HEK293 (cell line): ENCODE measurements around the gene LY6G5B.

ENCODE experiments used
- CTCF ChIA-PET: fragments of 350-600 bp; formaldehyde crosslinking; extraction: SDS; loops from one replicate; lab custom pipeline; 2021; ENCODE audit warnings: antibody characterized with exemption; lab: Yijun Ruan, JAX
- POLR2A ChIA-PET: fragments of 300-600 bp; formaldehyde crosslinking; extraction: SDS; loops from one replicate; lab custom pipeline; 2020; ENCODE audit warnings: antibody characterized with exemption, inconsistent platforms; lab: Yijun Ruan, JAX
- H3K27ac ChIP-seq: fragments of 200-500 bp; sonication (Bioruptor generic); 2 replicates; pipeline ENCODE4 v1.5.1; 2014; ENCODE audit warnings: low read depth, low read length, control low read depth, inconsistent platforms; ENCODE audit errors: extremely low read depth
- H3K36me3 ChIP-seq, 2 experiments: fragments of 200-500 bp in 1 of 2; sonication (Bioruptor generic) in 1 of 2; 1 replicate in 1 of 2; 2 replicates in 1 of 2; pipeline ENCODE4 v1.5.1; 2014 to 2017; ENCODE audit warnings: inconsistent platforms in 2 of 2, low read length in 2 of 2; ENCODE audit not compliant: control insufficient read depth in 2 of 2, insufficient read depth in 1 of 2
- H3K4me1 ChIP-seq: fragments of 200-500 bp; sonication (Bioruptor generic); 2 replicates; pipeline ENCODE4 v1.5.1; 2014; ENCODE audit warnings: mild to moderate bottlenecking, low read length, inconsistent platforms; ENCODE audit not compliant: control insufficient read depth, insufficient read depth
- H3K4me3 ChIP-seq: 2 replicates; pipeline ENCODE4 v1.5.1; 2011; ENCODE audit warnings: low read depth, mild to moderate bottlenecking, control low read depth, low read length, moderate library complexity
- H3K9me3 ChIP-seq: fragments of 200-500 bp; sonication (Bioruptor generic); 2 replicates; pipeline ENCODE4 v1.5.1; 2014; ENCODE audit warnings: low read depth, low read length, inconsistent platforms; ENCODE audit not compliant: control insufficient read depth, insufficient read depth
- SP3 ChIP-seq: fragments of 450-650 bp; formaldehyde crosslinking; IDR thresholded peaks from 2 replicates; pipeline ENCODE4 v1.5.1; 2016; ENCODE audit warnings: missing biosample characterization, missing genetic modification characterization
- ZNF10 ChIP-seq: fragments of 450-650 bp; formaldehyde crosslinking; IDR thresholded peaks from 2 replicates; pipeline ENCODE4 v1.5.1; 2017; ENCODE audit warnings: missing biosample characterization, missing genetic modification characterization
- ZNF157 ChIP-seq: fragments of 450-650 bp; formaldehyde crosslinking; IDR thresholded peaks from 2 replicates; pipeline ENCODE4 v1.5.1; 2016; ENCODE audit warnings: missing biosample characterization, missing genetic modification characterization
- ZNF202 ChIP-seq: fragments of 450-650 bp; formaldehyde crosslinking; IDR thresholded peaks from 2 replicates; pipeline ENCODE4 v1.5.1; 2016; ENCODE audit warnings: missing biosample characterization, missing genetic modification characterization, borderline replicate concordance
- ZNF266 ChIP-seq: fragments of 450-650 bp; formaldehyde crosslinking; IDR thresholded peaks from 2 replicates; pipeline ENCODE4 v1.5.1; 2016; ENCODE audit warnings: missing biosample characterization, missing genetic modification characterization, low read depth
- ZNF324 ChIP-seq: fragments of 450-650 bp; formaldehyde crosslinking; IDR thresholded peaks from 2 replicates; pipeline ENCODE4 v1.5.1; 2016; ENCODE audit warnings: missing biosample characterization, missing genetic modification characterization
- ZNF366 ChIP-seq: fragments of 450-650 bp; formaldehyde crosslinking; conservative IDR thresholded peaks from 2 replicates; pipeline ENCODE4 v1.5.1; 2016; ENCODE audit warnings: missing biosample characterization, missing genetic modification characterization
- ZNF585B ChIP-seq: fragments of 450-650 bp; formaldehyde crosslinking; IDR thresholded peaks from 2 replicates; pipeline ENCODE4 v1.5.1; 2016; ENCODE audit warnings: missing biosample characterization, missing genetic modification characterization
- ZNF610 ChIP-seq: fragments of 450-650 bp; formaldehyde crosslinking; IDR thresholded peaks from 2 replicates; pipeline ENCODE4 v1.5.1; 2016; ENCODE audit warnings: missing biosample characterization, missing genetic modification characterization, borderline replicate concordance
- ZNF677 ChIP-seq: fragments of 450-650 bp; IDR thresholded peaks from 2 replicates; pipeline ENCODE4 v1.5.0; 2018; ENCODE audit warnings: missing biosample characterization, mild to moderate bottlenecking, missing genetic modification characterization, moderate library complexity
- ZNF701 ChIP-seq: fragments of 450-650 bp; formaldehyde crosslinking; IDR thresholded peaks from 2 replicates; pipeline ENCODE4 v1.5.1; 2016; ENCODE audit warnings: missing biosample characterization, missing genetic modification characterization
- TF ChIP-seq, protein P1 (sequence below): fragments of 450-650 bp; formaldehyde crosslinking; IDR thresholded peaks from 2 replicates; pipeline ENCODE4 v1.5.1; 2017; ENCODE audit warnings: missing biosample characterization, mild to moderate bottlenecking, missing genetic modification characterization, moderate library complexity
- TF ChIP-seq, protein P2 (sequence below): fragments of 450-650 bp; formaldehyde crosslinking; IDR thresholded peaks from 2 replicates; pipeline ENCODE4 v1.5.1; 2016; ENCODE audit warnings: missing biosample characterization, missing genetic modification characterization
- TF ChIP-seq, protein P3 (sequence below): fragments of 450-650 bp; formaldehyde crosslinking; IDR thresholded peaks from 2 replicates; pipeline ENCODE4 v1.5.1; 2017; ENCODE audit warnings: missing biosample characterization, missing genetic modification characterization

LY6G5B gene

DNA sequence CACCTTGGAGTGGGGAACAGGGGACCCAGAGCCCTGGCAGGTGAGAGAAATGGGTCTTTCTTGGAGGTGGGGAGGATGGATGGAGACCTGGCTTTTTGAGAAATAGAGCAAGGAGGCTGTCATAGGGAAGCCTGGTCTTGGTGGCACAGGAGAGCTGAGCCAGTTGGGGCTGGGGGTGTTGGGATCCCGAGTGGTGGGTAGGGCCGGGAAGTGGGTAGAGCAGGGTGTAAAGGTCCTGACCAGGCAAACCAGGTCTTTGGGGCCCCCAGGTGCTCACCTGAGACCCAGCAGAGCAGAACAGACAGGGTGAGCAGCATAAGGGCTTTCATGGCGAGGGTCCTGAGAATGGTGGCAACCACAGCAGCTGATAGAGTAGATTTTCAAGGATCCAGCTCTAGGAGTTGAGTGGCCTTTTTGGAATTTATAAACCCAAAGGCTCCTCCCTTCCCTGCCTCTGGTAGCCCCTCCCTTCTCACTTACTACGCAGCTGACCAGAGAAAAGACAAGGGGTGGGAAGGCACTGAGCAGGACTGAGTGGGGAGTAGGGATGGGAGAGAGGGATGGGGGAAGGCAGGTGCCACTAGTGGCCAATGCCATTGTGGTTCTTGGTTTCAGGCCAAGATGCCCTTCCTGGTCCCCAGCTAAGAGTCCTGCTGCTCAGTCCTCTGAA is 51.7 kb downstream of the LY6G5B start, which contains the start of gene LY6G6C:
LY6G6C (minus strand) TSS at position 396 of the 670 bp plus-strand sequence; CDS start at position 329, 67 bp downstream.
- no peak within 1 kb of the TSS for H3K27ac ChIP-seq
- ChIA-PET CTCF (interaction anchor here (0.8 kb wide), 1 partner anchor 41 kb away, joined by 4 read pairs; the partner anchor contains the start of gene LY6G5C), POLR2A (interaction anchor here (1.1 kb wide), 1 partner anchor 106 kb away, joined by 4 read pairs; the partner anchor contains the start of gene HSPA1B)
- H3K36me3 ChIP-seq, result peaks cover 0 to 4% of the 10 kb centered on the region in 2 experiments; a peak in 1 of 3 replicates
- no peaks in the 10 kb centered on the region for H3K9me3 ChIP-seq
- TF ChIP-seq, protein P1, sequence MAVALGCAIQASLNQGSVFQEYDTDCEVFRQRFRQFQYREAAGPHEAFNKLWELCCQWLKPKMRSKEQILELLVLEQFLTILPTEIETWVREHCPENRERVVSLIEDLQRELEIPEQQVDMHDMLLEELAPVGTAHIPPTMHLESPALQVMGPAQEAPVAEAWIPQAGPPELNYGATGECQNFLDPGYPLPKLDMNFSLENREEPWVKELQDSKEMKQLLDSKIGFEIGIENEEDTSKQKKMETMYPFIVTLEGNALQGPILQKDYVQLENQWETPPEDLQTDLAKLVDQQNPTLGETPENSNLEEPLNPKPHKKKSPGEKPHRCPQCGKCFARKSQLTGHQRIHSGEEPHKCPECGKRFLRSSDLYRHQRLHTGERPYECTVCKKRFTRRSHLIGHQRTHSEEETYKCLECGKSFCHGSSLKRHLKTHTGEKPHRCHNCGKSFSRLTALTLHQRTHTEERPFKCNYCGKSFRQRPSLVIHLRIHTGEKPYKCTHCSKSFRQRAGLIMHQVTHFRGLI (tag by site-specific recombination), result no peak
- no peak for TF ChIP-seq ZNF202 (tag by site-specific recombination)
- TF ChIP-seq ZNF10 (tag by site-specific recombination), result no peak
- TF ChIP-seq SP3 (tag by site-specific recombination), result no peak
- TF ChIP-seq, protein P2, sequence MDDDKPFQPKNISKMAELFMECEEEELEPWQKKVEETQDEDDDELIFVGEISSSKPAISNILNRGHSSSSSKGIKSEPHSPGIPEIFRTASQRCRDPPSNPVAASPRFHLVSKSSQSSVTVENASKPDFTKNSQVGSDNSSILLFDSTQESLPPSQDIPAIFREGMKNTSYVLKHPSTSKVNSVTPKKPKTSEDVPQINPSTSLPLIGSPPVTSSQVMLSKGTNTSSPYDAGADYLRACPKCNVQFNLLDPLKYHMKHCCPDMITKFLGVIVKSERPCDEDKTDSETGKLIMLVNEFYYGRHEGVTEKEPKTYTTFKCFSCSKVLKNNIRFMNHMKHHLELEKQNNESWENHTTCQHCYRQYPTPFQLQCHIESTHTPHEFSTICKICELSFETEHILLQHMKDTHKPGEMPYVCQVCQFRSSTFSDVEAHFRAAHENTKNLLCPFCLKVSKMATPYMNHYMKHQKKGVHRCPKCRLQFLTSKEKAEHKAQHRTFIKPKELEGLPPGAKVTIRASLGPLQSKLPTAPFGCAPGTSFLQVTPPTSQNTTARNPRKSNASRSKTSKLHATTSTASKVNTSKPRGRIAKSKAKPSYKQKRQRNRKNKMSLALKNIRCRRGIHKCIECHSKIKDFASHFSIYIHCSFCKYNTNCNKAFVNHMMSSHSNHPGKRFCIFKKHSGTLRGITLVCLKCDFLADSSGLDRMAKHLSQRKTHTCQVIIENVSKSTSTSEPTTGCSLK, result no peak
- no peak within 1 kb of the TSS for H3K4me3 ChIP-seq
- no peaks in the 10 kb centered on the region for H3K4me1 ChIP-seq

DNA sequence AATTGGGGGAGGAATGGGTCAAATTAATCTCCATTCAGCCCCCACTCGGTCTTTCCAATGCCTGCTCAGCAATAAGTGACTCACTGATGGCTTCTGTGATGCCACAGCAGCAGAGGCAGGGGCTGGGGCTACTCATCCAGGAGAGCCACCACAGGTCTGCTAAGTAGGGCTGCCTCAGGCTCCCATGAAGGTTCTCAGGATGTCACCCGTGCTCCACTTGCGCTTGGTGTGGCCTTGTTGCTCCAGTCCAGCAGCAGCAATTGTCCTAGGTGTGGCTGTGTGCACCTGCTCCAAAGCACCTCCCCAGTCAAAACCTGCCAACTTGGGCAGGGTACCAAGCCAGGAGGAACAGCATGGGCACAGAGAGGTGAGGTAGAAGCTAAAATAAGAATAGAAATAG is 52.4 kb downstream of the LY6G5B start:
- ChIA-PET POLR2A (no interaction called here), CTCF (no interaction called here)
- H3K4me1 ChIP-seq, result no peaks in the 10 kb centered on the region
- H3K36me3 ChIP-seq, result peaks cover 0 to 11% of the 10 kb centered on the region in 2 experiments; a peak in 1 of 3 replicates
- TF ChIP-seq ZNF366 (no peak), ZNF266 (tag by site-specific recombination) (no peak), ZNF585B (no peak), ZNF610 (tag by site-specific recombination) (no peak), ZNF157 (no peak), ZNF324 (no peak), ZNF677 (no peak), ZNF701 (tag by site-specific recombination) (no peak)
- TF ChIP-seq, protein P3, sequence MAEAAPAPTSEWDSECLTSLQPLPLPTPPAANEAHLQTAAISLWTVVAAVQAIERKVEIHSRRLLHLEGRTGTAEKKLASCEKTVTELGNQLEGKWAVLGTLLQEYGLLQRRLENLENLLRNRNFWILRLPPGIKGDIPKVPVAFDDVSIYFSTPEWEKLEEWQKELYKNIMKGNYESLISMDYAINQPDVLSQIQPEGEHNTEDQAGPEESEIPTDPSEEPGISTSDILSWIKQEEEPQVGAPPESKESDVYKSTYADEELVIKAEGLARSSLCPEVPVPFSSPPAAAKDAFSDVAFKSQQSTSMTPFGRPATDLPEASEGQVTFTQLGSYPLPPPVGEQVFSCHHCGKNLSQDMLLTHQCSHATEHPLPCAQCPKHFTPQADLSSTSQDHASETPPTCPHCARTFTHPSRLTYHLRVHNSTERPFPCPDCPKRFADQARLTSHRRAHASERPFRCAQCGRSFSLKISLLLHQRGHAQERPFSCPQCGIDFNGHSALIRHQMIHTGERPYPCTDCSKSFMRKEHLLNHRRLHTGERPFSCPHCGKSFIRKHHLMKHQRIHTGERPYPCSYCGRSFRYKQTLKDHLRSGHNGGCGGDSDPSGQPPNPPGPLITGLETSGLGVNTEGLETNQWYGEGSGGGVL (tag by site-specific recombination), result no peak
- H3K27ac ChIP-seq, result no peak overlapping the region
- H3K4me3 ChIP-seq, result no peak overlapping the region
- no peaks in the 10 kb centered on the region for H3K9me3 ChIP-seq
